DND-41 (cell line): ENCODE data around the gene DNER.

Experiments used
- EZH2 ChIP-seq: IDR thresholded peaks from 3 replicates; pipeline ENCODE4 v1.6.1; 2012; ENCODE audit warnings: borderline replicate concordance, low read depth, mild to moderate bottlenecking, moderate library complexity, low read length, inconsistent platforms; ENCODE audit not compliant: severe bottlenecking
- TF ChIP-seq, protein P1 (sequence below): IDR thresholded peaks from 2 replicates; pipeline ENCODE4 v1.5.1; 2012; ENCODE audit warnings: borderline replicate concordance, low read length, moderate library complexity, mild to moderate bottlenecking; ENCODE audit not compliant: poor library complexity, severe bottlenecking; ENCODE audit errors: extremely low read depth

DNA sequence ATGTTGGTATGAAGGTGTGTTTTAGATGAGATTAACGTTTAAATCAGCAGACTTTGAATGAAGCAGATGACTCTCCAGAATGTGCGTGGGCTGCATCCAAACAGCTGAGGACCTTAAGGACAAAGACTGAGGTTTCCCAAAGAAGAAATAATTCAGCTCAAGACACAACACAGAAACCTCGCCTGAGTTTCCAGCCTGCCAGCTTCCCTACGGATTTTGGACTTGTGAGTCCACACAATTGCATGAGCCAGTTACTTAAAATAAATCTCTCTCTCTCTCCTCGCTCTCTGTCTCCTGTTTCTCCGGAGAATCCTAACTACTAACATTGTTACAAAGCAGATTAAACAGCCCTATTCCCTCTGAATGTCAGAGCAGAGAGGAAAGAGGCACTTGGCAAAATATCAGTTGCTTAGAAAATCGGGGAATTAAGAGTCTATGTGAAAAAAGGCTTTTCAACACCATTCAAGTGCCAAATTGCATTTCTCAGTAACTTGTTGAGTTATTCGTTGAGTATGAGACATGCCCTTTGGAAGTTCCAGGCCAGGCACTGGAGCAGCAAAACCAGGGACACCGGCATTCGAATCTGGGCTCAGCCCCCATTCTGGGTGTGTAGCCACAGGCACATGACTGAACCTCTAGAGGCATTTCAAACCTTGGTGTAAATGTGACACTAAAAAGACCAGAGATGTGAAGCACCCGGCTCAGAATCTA lies 268.7 kb downstream of the DNER start:
- TF ChIP-seq EZH2 = no peak
- TF ChIP-seq, protein P1, sequence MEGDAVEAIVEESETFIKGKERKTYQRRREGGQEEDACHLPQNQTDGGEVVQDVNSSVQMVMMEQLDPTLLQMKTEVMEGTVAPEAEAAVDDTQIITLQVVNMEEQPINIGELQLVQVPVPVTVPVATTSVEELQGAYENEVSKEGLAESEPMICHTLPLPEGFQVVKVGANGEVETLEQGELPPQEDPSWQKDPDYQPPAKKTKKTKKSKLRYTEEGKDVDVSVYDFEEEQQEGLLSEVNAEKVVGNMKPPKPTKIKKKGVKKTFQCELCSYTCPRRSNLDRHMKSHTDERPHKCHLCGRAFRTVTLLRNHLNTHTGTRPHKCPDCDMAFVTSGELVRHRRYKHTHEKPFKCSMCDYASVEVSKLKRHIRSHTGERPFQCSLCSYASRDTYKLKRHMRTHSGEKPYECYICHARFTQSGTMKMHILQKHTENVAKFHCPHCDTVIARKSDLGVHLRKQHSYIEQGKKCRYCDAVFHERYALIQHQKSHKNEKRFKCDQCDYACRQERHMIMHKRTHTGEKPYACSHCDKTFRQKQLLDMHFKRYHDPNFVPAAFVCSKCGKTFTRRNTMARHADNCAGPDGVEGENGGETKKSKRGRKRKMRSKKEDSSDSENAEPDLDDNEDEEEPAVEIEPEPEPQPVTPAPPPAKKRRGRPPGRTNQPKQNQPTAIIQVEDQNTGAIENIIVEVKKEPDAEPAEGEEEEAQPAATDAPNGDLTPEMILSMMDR = no peak
